Upper lobe of left lung (tissue), 4 donors: ENCODE data around the gene LY6G5C.

ENCODE experiments used
- EP300 ChIP-seq, 4 donors: sonication (generic); formaldehyde crosslinking; IDR thresholded peaks; one replicate each; pipeline ENCODE4 v1.5.1; 2017; ENCODE audit warnings: antibody characterized with exemption in 4 of 4, control low read depth in 2 of 4
- POLR2AphosphoS5 ChIP-seq, 2 donors: sonication (generic); formaldehyde crosslinking; IDR thresholded peaks; one replicate each; pipeline ENCODE4 v1.5.1; 2017; ENCODE audit warnings: antibody characterized with exemption in 2 of 2
- TF ChIP-seq, protein P1 (sequence below), 6 experiments: fragments of 450-650 bp in 4 of 6; fragments of 200-600 bp in 2 of 6; sonication (generic) in 2 of 6; IDR thresholded peaks; one replicate each; pipeline ENCODE4 v1.5.1; 2016 to 2019; ENCODE audit warnings: antibody characterized with exemption in 6 of 6

DNA sequence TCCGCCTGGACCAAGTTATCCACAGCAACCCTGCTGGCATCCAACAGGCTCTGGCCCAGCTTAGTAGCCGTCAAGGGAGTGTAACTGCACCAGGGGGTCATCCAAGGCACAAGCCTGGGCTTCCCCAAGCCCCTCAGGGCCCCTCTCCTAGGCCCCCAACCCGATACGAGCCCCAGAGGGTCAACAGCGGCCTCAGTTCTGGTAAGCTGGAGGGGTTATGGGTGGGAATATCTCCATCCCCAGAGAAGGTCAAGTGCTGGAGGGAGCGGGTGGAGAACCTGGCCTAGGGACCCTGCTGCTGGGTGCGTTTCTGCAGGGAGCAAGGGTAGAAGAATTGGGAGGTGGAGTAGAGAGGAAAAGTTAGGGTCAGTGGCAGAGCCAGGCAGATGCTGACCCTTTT, 47.4 kb downstream of the LY6G5C start:
- no peak for TF ChIP-seq POLR2AphosphoS5 (IDR thresholded peaks at IDR 0.05)
- TF ChIP-seq, protein P1, sequence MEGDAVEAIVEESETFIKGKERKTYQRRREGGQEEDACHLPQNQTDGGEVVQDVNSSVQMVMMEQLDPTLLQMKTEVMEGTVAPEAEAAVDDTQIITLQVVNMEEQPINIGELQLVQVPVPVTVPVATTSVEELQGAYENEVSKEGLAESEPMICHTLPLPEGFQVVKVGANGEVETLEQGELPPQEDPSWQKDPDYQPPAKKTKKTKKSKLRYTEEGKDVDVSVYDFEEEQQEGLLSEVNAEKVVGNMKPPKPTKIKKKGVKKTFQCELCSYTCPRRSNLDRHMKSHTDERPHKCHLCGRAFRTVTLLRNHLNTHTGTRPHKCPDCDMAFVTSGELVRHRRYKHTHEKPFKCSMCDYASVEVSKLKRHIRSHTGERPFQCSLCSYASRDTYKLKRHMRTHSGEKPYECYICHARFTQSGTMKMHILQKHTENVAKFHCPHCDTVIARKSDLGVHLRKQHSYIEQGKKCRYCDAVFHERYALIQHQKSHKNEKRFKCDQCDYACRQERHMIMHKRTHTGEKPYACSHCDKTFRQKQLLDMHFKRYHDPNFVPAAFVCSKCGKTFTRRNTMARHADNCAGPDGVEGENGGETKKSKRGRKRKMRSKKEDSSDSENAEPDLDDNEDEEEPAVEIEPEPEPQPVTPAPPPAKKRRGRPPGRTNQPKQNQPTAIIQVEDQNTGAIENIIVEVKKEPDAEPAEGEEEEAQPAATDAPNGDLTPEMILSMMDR (IDR thresholded peaks at IDR 0.05): no peak
- TF ChIP-seq EP300 (IDR thresholded peaks at IDR 0.05): no peak
